Measurements from ENCODE around the gene ATRN. TPM values are rescaled to one million over a fixed set of nuclear protein-coding genes. Genes with fewer than 3 reads are reported as not detected.

The ATRN gene
- total RNA-seq, 1 experiment from 2014 or later, result 41.4 TPM

GRCh38 chr20:3686867-3687321 lies 216.1 kb downstream of the ATRN start:
- no peak overlapping the region for H3K4me3 Mint-ChIP-seq (ENCODE audit: unreplicated experiment)
- no peaks in the 10 kb centered on the region for H3K36me3 ChIP-seq (ENCODE audit: control insufficient read depth, insufficient read depth, low read length)
- H3K36me3 Mint-ChIP-seq (ENCODE audit: insufficient read depth, unreplicated experiment), result no peaks in the 10 kb centered on the region
- CTCF ChIA-PET, result interaction anchor here (0.7 to 2.8 kb wide), 3 partner anchors 10 to 81 kb away, joined by 3 to 11 read pairs (median 4); partner anchors contain the start of gene ADISSP
- no peak overlapping the region for H3K4me3 ChIP-seq (ENCODE audit: low read depth, low read length)
- DNase-seq, result no peak
- H3K4me1 Mint-ChIP-seq (ENCODE audit: low read depth, unreplicated experiment), result peaks cover 7% of the 10 kb centered on the region
- POLR2A ChIA-PET, result interaction anchor here (0.7 kb wide), 1 partner anchor 81 kb away, joined by 6 read pairs; the partner anchor contains the start of gene ADISSP
- H3K4me1 ChIP-seq, result no peaks in the 10 kb centered on the region
- no peaks in the 10 kb centered on the region for H3K9me3 Mint-ChIP-seq (ENCODE audit: unreplicated experiment)
- H3K27me3 ChIP-seq (replicated peaks; ENCODE audit: control insufficient read depth, insufficient read depth, low read length), result no peaks in the 10 kb centered on the region
- no peaks in the 10 kb centered on the region for H3K9me3 ChIP-seq
- intact Hi-C loops (cut with micrococcal nuclease; ENCODE audit: unreplicated experiment), result no loop called here
- TF ChIP-seq, protein P1, sequence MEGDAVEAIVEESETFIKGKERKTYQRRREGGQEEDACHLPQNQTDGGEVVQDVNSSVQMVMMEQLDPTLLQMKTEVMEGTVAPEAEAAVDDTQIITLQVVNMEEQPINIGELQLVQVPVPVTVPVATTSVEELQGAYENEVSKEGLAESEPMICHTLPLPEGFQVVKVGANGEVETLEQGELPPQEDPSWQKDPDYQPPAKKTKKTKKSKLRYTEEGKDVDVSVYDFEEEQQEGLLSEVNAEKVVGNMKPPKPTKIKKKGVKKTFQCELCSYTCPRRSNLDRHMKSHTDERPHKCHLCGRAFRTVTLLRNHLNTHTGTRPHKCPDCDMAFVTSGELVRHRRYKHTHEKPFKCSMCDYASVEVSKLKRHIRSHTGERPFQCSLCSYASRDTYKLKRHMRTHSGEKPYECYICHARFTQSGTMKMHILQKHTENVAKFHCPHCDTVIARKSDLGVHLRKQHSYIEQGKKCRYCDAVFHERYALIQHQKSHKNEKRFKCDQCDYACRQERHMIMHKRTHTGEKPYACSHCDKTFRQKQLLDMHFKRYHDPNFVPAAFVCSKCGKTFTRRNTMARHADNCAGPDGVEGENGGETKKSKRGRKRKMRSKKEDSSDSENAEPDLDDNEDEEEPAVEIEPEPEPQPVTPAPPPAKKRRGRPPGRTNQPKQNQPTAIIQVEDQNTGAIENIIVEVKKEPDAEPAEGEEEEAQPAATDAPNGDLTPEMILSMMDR (IDR thresholded peaks at IDR 0.05; ENCODE audit: insufficient read depth in 1 of 2, low read depth in 1 of 2, low read length in 1 of 2, severe bottlenecking in 1 of 2, unreplicated experiment in 1 of 2), result no peak
- no peaks in the 10 kb centered on the region for H3K27me3 Mint-ChIP-seq (ENCODE audit: insufficient read depth, unreplicated experiment)
- no peak overlapping the region for H3K27ac Mint-ChIP-seq (ENCODE audit: unreplicated experiment)
- BruUV-seq (replicated peaks), result no TSS peak

- no peaks in the 10 kb centered on the region for H3K4me1 ChIP-seq
- no peak overlapping the region for H3K4me3 Mint-ChIP-seq (ENCODE audit: unreplicated experiment)
Measured at GRCh38 chr20:3687655-3688054, 216.8 kb downstream of the ATRN start.

GRCh38 chr20:3689978-3690377 lies 219.2 kb downstream of the ATRN start:
- Mint-ChIP-seq H3K36me3 (ENCODE audit: insufficient read depth, unreplicated experiment) (no peaks in the 10 kb centered on the region), H3K4me1 (ENCODE audit: low read depth, unreplicated experiment) (peaks cover 7% of the 10 kb centered on the region), H3K27ac (ENCODE audit: unreplicated experiment) (no peak overlapping the region), H3K9me3 (ENCODE audit: unreplicated experiment) (no peaks in the 10 kb centered on the region), H3K4me3 (ENCODE audit: unreplicated experiment) (no peak overlapping the region), H3K27me3 (ENCODE audit: insufficient read depth, unreplicated experiment) (no peaks in the 10 kb centered on the region)
- Histone ChIP-seq H3K4me3 (ENCODE audit: low read depth, low read length) (no peak overlapping the region), H3K36me3 (ENCODE audit: control insufficient read depth, insufficient read depth, low read length) (no peaks in the 10 kb centered on the region), H3K27me3 (replicated peaks; ENCODE audit: control insufficient read depth, insufficient read depth, low read length) (no peaks in the 10 kb centered on the region), H3K9me3 (no peaks in the 10 kb centered on the region), H3K4me1 (no peaks in the 10 kb centered on the region)
- ChIA-PET POLR2A (no interaction called here), CTCF (no interaction called here)
- BruUV-seq (replicated peaks), result no TSS peak
- DNase-seq, result no peak
- intact Hi-C loops (cut with micrococcal nuclease; ENCODE audit: unreplicated experiment), result no loop called here
- TF ChIP-seq, protein P1 (IDR thresholded peaks at IDR 0.05; ENCODE audit: insufficient read depth in 1 of 2, low read depth in 1 of 2, low read length in 1 of 2, severe bottlenecking in 1 of 2, unreplicated experiment in 1 of 2), result no peak

More at GRCh38 chr20:3687655-3688054, 216.8 kb downstream of the ATRN start:
- no peak overlapping the region for H3K4me3 ChIP-seq (ENCODE audit: low read depth, low read length)
- intact Hi-C loops (cut with micrococcal nuclease; ENCODE audit: unreplicated experiment), result no loop called here
- DNase-seq, result peak in 1 of 2 experiments; percentile 45
- POLR2A ChIA-PET, result interaction anchor here (0.7 kb wide), 1 partner anchor 80 kb away, joined by 6 read pairs; the partner anchor contains the start of gene ADISSP
- TF ChIP-seq, protein P1 (IDR thresholded peaks at IDR 0.05; ENCODE audit: insufficient read depth in 1 of 2, low read depth in 1 of 2, low read length in 1 of 2, severe bottlenecking in 1 of 2, unreplicated experiment in 1 of 2), result no peak
- Mint-ChIP-seq H3K4me1 (ENCODE audit: low read depth, unreplicated experiment) (peaks cover 7% of the 10 kb centered on the region), H3K9me3 (ENCODE audit: unreplicated experiment) (no peaks in the 10 kb centered on the region), H3K36me3 (ENCODE audit: insufficient read depth, unreplicated experiment) (no peaks in the 10 kb centered on the region), H3K27me3 (ENCODE audit: insufficient read depth, unreplicated experiment) (no peaks in the 10 kb centered on the region), H3K27ac (ENCODE audit: unreplicated experiment) (no peak overlapping the region)
- no TSS peak for BruUV-seq (replicated peaks)
- CTCF ChIA-PET, result interaction anchor here (0.7 to 2.8 kb wide), 3 partner anchors 10 to 94 kb away, joined by 4 to 11 read pairs (median 4); partner anchors contain the start of gene SPEF1
- H3K36me3 ChIP-seq (ENCODE audit: control insufficient read depth, insufficient read depth, low read length), result no peaks in the 10 kb centered on the region
- no peaks in the 10 kb centered on the region for H3K9me3 ChIP-seq
- no peaks in the 10 kb centered on the region for H3K27me3 ChIP-seq (replicated peaks; ENCODE audit: control insufficient read depth, insufficient read depth, low read length)

Measured in Caco-2 (cell line).